HG02884 (cell line): ENCODE results near the gene ADAM19.

Experiments
- ATAC-seq: cut with Tn5 transposase; IDR thresholded peaks from one replicate; pipeline ENCODE4 v1.9.1; 2021; ENCODE audit warnings: mild to moderate bottlenecking, moderate library complexity; ENCODE audit not compliant: unreplicated experiment

The ADAM19 gene

GRCh38 chr5:157575381-157576020 is at the start of gene ADAM19:
Gene ADAM19 (minus strand): TSS chr5:157575775. CDS start chr5:157575696, 79 bp downstream.
- ATAC-seq, result no peak

GRCh38 chr5:157624144-157624543 is 48.6 kb upstream of the ADAM19 start:
- no peak for ATAC-seq

GRCh38 chr5:157620776-157621175 is 45.2 kb upstream of the ADAM19 start:
- ATAC-seq, result no peak

GRCh38 chr5:157618191-157618765 is 42.7 kb upstream of the ADAM19 start:
- no peak for ATAC-seq

- ATAC-seq, result no peak
Measured at GRCh38 chr5:157616785-157617184, 41.2 kb upstream of the ADAM19 start.

GRCh38 chr5:157613385-157614245 is 38.0 kb upstream of the ADAM19 start:
- ATAC-seq, result no peak

GRCh38 chr5:157612581-157612980 is 37.0 kb upstream of the ADAM19 start:
- ATAC-seq, result no peak

- ATAC-seq, result peak; percentile 72
Measured at GRCh38 chr5:157611571-157612476, 36.2 kb upstream of the ADAM19 start.

GRCh38 chr5:157610990-157611389 is 35.4 kb upstream of the ADAM19 start:
- no peak for ATAC-seq

- no peak for ATAC-seq
Measured at GRCh38 chr5:157608972-157609565, 33.5 kb upstream of the ADAM19 start.

- ATAC-seq, result peak; percentile 49
Measured at GRCh38 chr5:157607371-157608161, 32.0 kb upstream of the ADAM19 start.

GRCh38 chr5:157606046-157606445 is 30.5 kb upstream of the ADAM19 start:
- no peak for ATAC-seq

- ATAC-seq, result peak; percentile 34
Measured at GRCh38 chr5:157603333-157604190, 28.0 kb upstream of the ADAM19 start.

GRCh38 chr5:157602505-157602904 is 26.9 kb upstream of the ADAM19 start:
- ATAC-seq, result peak; percentile 49

- no peak for ATAC-seq
Measured at GRCh38 chr5:157600252-157600651, 24.7 kb upstream of the ADAM19 start.

GRCh38 chr5:157599565-157599964 is 24.0 kb upstream of the ADAM19 start:
- no peak for ATAC-seq

GRCh38 chr5:157598350-157598936 is 22.9 kb upstream of the ADAM19 start:
- no peak for ATAC-seq

GRCh38 chr5:157597277-157597676 is 21.7 kb upstream of the ADAM19 start:
- ATAC-seq, result no peak
